A549 (cell line): ENCODE data around the gene NUAK1. TPM values are rescaled to one million over a fixed set of nuclear protein-coding genes. Genes with fewer than 3 reads are reported as not detected.

Experiments used
- ATAC-seq, 2 experiments: fragments of 200-7000 bp in 1 of 2; fragments of >200 bp in 1 of 2; cut with Nextera tagmentation in 1 of 2; cut with Tn5 transposase in 1 of 2; 3 replicates each; pipeline versions ENCODE4 v1.8.0 to v1.9.1; 2018 to 2020; ENCODE audit warnings: mild to moderate bottlenecking in 1 of 2, moderate library complexity in 1 of 2
- CTCF ChIA-PET: fragments of 300-600 bp; sonication (Branson Sonifier 250); formaldehyde crosslinking; extraction: SDS; loops from one replicate; lab custom pipeline; 2021; ENCODE audit warnings: antibody characterized with exemption, inconsistent platforms; lab: Yijun Ruan, JAX
- POLR2A ChIA-PET: fragments of 350-600 bp; formaldehyde crosslinking; extraction: SDS; loops from one replicate; lab custom pipeline; 2021; ENCODE audit warnings: antibody characterized with exemption, inconsistent platforms; lab: Yijun Ruan, JAX
- DNase-seq, 2 experiments: peaks; one replicate each; pipeline versions ENCODE4 v3.0.0 to v3.0.0-alpha.2; 2011 to 2016; ENCODE audit warnings: low read depth in 1 of 2, low spot score in 1 of 2
- FAIRE-seq: peaks from 2 replicates; lab custom pipeline; 2011; peaks lifted over from hg19 to GRCh38; lab: Jason Lieb, UNC
- H3K27ac ChIP-seq, 2 experiments: fragments of >200 bp; sonication (Bioruptor Twin); formaldehyde crosslinking; 3 replicates each; pipeline ENCODE4 v1.5.1; 2016 to 2017
- H3K4me1 ChIP-seq: fragments of >200 bp; sonication (Bioruptor Twin); formaldehyde crosslinking; 3 replicates; pipeline ENCODE4 v1.6.1; 2016
- H3K4me2 ChIP-seq: fragments of >200 bp; sonication (Bioruptor Twin); formaldehyde crosslinking; 3 replicates; pipeline ENCODE4 v1.6.1; 2016
- H3K4me3 ChIP-seq: fragments of >200 bp; sonication (Bioruptor Twin); formaldehyde crosslinking; 3 replicates; pipeline ENCODE4 v1.5.1; 2016
- H3K9me3 ChIP-seq: fragments of >200 bp; sonication (Bioruptor Twin); formaldehyde crosslinking; 3 replicates; pipeline ENCODE4 v1.6.1; 2016
- ATOH8 ChIP-seq: fragments of 250-450 bp; sonication (Bioruptor Pico); IDR thresholded peaks from 2 replicates; pipeline ENCODE4 v1.5.0; 2020; ENCODE audit warnings: low read depth, mild to moderate bottlenecking, moderate library complexity
- CHD2 ChIP-seq: fragments of 150-350 bp; IDR thresholded peaks from 2 replicates; pipeline ENCODE4 v1.6.1; 2014; ENCODE audit warnings: low read length; ENCODE audit not compliant: partially characterized antibody
- CTCF ChIP-seq: fragments of >200 bp; sonication (Bioruptor Twin); formaldehyde crosslinking; IDR thresholded peaks from 3 replicates; pipeline ENCODE4 v1.5.1; 2016
- EHF ChIP-seq: fragments of 250-450 bp; sonication (Bioruptor Pico); IDR thresholded peaks from 2 replicates; pipeline ENCODE4 v1.5.0; 2020; ENCODE audit warnings: mild to moderate bottlenecking
- EHMT2 ChIP-seq: fragments of 200-600 bp; sonication (generic); IDR thresholded peaks from 2 replicates; pipeline ENCODE4 v1.6.1; 2016; ENCODE audit warnings: antibody characterized with exemption, low read depth, mild to moderate bottlenecking, moderate library complexity
- ESRRA ChIP-seq: fragments of 150-350 bp; IDR thresholded peaks from 2 replicates; pipeline ENCODE4 v1.6.1; 2014; ENCODE audit warnings: mild to moderate bottlenecking, low read length, borderline replicate concordance
- FOSL2 ChIP-seq, 2 experiments: fragments of 450-650 bp in 1 of 2; fragments of >200 bp in 1 of 2; sonication (Bioruptor Twin) in 1 of 2; formaldehyde crosslinking; IDR thresholded peaks; 2 replicates each; pipeline versions ENCODE4 v1.5.0 to v1.6.1; 2016 to 2020; ENCODE audit warnings: mild to moderate bottlenecking in 1 of 2, moderate library complexity in 1 of 2
- GATA3 ChIP-seq: IDR thresholded peaks from 2 replicates; pipeline ENCODE4 v1.6.1; 2012; ENCODE audit warnings: borderline replicate concordance
- HEYL ChIP-seq: fragments of 250-450 bp; sonication (Bioruptor Pico); IDR thresholded peaks from 2 replicates; pipeline ENCODE4 v1.8.0; 2021; ENCODE audit warnings: mild to moderate bottlenecking, moderate library complexity
- HMGXB4 ChIP-seq: fragments of 250-450 bp; sonication (Bioruptor Pico); IDR thresholded peaks from 2 replicates; pipeline ENCODE4 v1.5.0; 2021; ENCODE audit warnings: mild to moderate bottlenecking, moderate library complexity, borderline replicate concordance
- HOXB13 ChIP-seq: fragments of 250-450 bp; sonication (Bioruptor Pico); IDR thresholded peaks from 2 replicates; pipeline ENCODE4 v1.5.0; 2020; ENCODE audit warnings: low read depth, mild to moderate bottlenecking, moderate library complexity
- JUN ChIP-seq, 2 experiments: fragments of >200 bp; sonication (Bioruptor Twin); formaldehyde crosslinking; IDR thresholded peaks; 2 replicates in 1 of 2; 3 replicates in 1 of 2; pipeline ENCODE4 v1.6.1; 2016 to 2017
- JUNB ChIP-seq: fragments of >200 bp; sonication (Bioruptor Twin); formaldehyde crosslinking; IDR thresholded peaks from 2 replicates; pipeline ENCODE4 v1.6.1; 2016
- KDM1A ChIP-seq: fragments of 200-600 bp; sonication (generic); IDR thresholded peaks from 2 replicates; pipeline ENCODE4 v1.6.1; 2016; ENCODE audit warnings: low read depth, mild to moderate bottlenecking
- MAFK ChIP-seq: fragments of 450-650 bp; IDR thresholded peaks from 2 replicates; pipeline ENCODE4 v1.6.1; 2014; ENCODE audit not compliant: partially characterized antibody
- MAZ ChIP-seq: fragments of 150-350 bp; IDR thresholded peaks from 2 replicates; pipeline ENCODE4 v1.6.1; 2014; ENCODE audit warnings: antibody characterized with exemption, low read depth, low read length, borderline replicate concordance
- MYC ChIP-seq: IDR thresholded peaks from 2 replicates; pipeline ENCODE4 v1.6.1; 2012; ENCODE audit warnings: mild to moderate bottlenecking, inconsistent platforms, low read length, improper control_type of control experiment, borderline replicate concordance
- NPAS2 ChIP-seq: fragments of 250-450 bp; sonication (Bioruptor Pico); IDR thresholded peaks from 2 replicates; pipeline ENCODE4 v1.8.0; 2022; ENCODE audit warnings: mild to moderate bottlenecking, moderate library complexity, borderline replicate concordance
- PHF8 ChIP-seq: fragments of 200-600 bp; sonication (generic); IDR thresholded peaks from 2 replicates; pipeline ENCODE4 v1.6.1; 2016; ENCODE audit warnings: low read depth, mild to moderate bottlenecking, antibody characterized with exemption, moderate library complexity, borderline replicate concordance
- RAD21 ChIP-seq, 2 experiments: fragments of >200 bp in 1 of 2; sonication (Bioruptor Twin) in 1 of 2; formaldehyde crosslinking in 1 of 2; IDR thresholded peaks in 1 of 2; conservative IDR thresholded peaks in 1 of 2; 2 replicates in 1 of 2; 3 replicates in 1 of 2; pipeline ENCODE4 v1.6.1; 2012 to 2018; ENCODE audit warnings: inconsistent platforms in 1 of 2
- RCOR1 ChIP-seq: fragments of 150-350 bp; IDR thresholded peaks from 2 replicates; pipeline ENCODE4 v1.6.1; 2014; ENCODE audit warnings: antibody characterized with exemption, low read length, low read depth
- RFX5 ChIP-seq: fragments of 450-650 bp; IDR thresholded peaks from 2 replicates; pipeline ENCODE4 v1.7.1; 2014; ENCODE audit warnings: antibody characterized with exemption, mild to moderate bottlenecking, moderate library complexity
- SMC3 ChIP-seq: fragments of >200 bp; sonication (Bioruptor Twin); formaldehyde crosslinking; IDR thresholded peaks from 3 replicates; pipeline ENCODE4 v1.6.1; 2018; ENCODE audit warnings: inconsistent platforms
- USF2 ChIP-seq: fragments of 450-650 bp; IDR thresholded peaks from 2 replicates; pipeline ENCODE4 v1.6.1; 2014; ENCODE audit warnings: antibody characterized with exemption
- ZFP36 ChIP-seq: fragments of 450-650 bp; IDR thresholded peaks from 2 replicates; pipeline ENCODE4 v1.6.1; 2014; ENCODE audit warnings: borderline replicate concordance; ENCODE audit not compliant: partially characterized antibody
- ZNF302 ChIP-seq: fragments of 250-450 bp; sonication (Bioruptor Pico); IDR thresholded peaks from 2 replicates; pipeline ENCODE4 v1.9.0; 2021; ENCODE audit warnings: inconsistent platforms, mild to moderate bottlenecking, moderate library complexity
- ZSCAN20 ChIP-seq: fragments of 250-450 bp; sonication (Bioruptor Pico); IDR thresholded peaks from 2 replicates; pipeline ENCODE4 v1.8.0; 2022; ENCODE audit warnings: mild to moderate bottlenecking, moderate library complexity
- WGBS: methylation state at CpG from one replicate; pipeline ENCODE4 v1.1.6; 2017; ENCODE audit errors: missing lambda C conversion rate; 5-methylcytosine and 5-hydroxymethylcytosine counted together
- polyA plus RNA-seq, 4 experiments: library from polyadenylated mRNA; depleted of rRNA in 3 of 4; stranded (reverse); fragments of >200 nt; fragmentation: RNase III in 1 of 4; extraction: RNeasy Plus Mini Kit Qiagen cat#74134 plus additional on column Dnase treatment in 1 of 4; gene quantifications; 2 replicates in 3 of 4; 3 replicates in 1 of 4; pipeline ENCODE4 v1.2.3, GENCODE V29; 2011 to 2017

Gene NUAK1
- polyA plus RNA-seq, 2 of the 4 experiments (the other 2 are of a cell fraction) = 20.8 to 22.3 TPM

GRCh38 chr12:106152334-106152733 lies 13.6 kb upstream of the NUAK1 start:
- DNase-seq (no peak), ATAC-seq (no peak), FAIRE-seq (no peak)
- CTCF ChIA-PET = interaction anchor here (1.2 to 7.6 kb wide), 5 partner anchors 8 to 733 kb away, joined by 3 to 112 read pairs (median 33); partner anchors contain the start of gene NUAK1
- TF ChIP-seq HMGXB4 (CRISPR knock-in tag) (no peak), HEYL (no peak), GATA3 (no peak), JUN (IDR thresholded peaks at IDR 0.05) (no peak), ZNF302 (no peak), ATOH8 (CRISPR knock-in tag) (no peak), EHMT2 (no peak), RFX5 (no peak)
- Histone ChIP-seq H3K27ac (no peak overlapping the region), H3K4me3 (no peak overlapping the region), H3K9me3 (no peaks in the 10 kb centered on the region), H3K4me2 (no peak overlapping the region), H3K4me1 (no peaks in the 10 kb centered on the region)
- 46% methylated on average over 4 of the region's 4 CpGs for WGBS
- POLR2A ChIA-PET = no interaction called here

GRCh38 chr12:106150555-106150954 lies 11.8 kb upstream of the NUAK1 start:
- no peak for TF ChIP-seq CHD2
- no peak for TF ChIP-seq MAFK
- TF ChIP-seq ZFP36 = no peak
- no peak for TF ChIP-seq KDM1A
- no peak for TF ChIP-seq EHF (CRISPR knock-in tag)
- TF ChIP-seq PHF8 = no peak
- no peak for TF ChIP-seq NPAS2 (CRISPR knock-in tag)
- no peak for TF ChIP-seq HOXB13 (CRISPR knock-in tag)
- TF ChIP-seq MAZ = no peak
- TF ChIP-seq MYC = no peak
- TF ChIP-seq JUNB = no peak
- Histone ChIP-seq H3K4me3 (no peak overlapping the region), H3K9me3 (no peaks in the 10 kb centered on the region), H3K4me2 (no peak overlapping the region), H3K27ac (no peak overlapping the region), H3K4me1 (peaks cover under 1% of the 10 kb centered on the region; the same call in 1 of the 3 replicates)
- ChIA-PET CTCF (interaction anchor here (0.6 to 7.6 kb wide), 11 partner anchors 10 to 1780 kb away, joined by 3 to 112 read pairs (median 4); partner anchors contain the start of gene NUAK1), POLR2A (no interaction called here)
- WGBS = 81% methylated on average over 5 of the region's 5 CpGs
- DNase-seq (no peak), ATAC-seq (no peak), FAIRE-seq (no peak)

- Histone ChIP-seq H3K4me3 (no peak overlapping the region), H3K27ac (no peak overlapping the region), H3K4me2 (no peak overlapping the region), H3K9me3 (no peaks in the 10 kb centered on the region), H3K4me1 (peaks cover 13% of the 10 kb centered on the region; the same call in 1 of the 3 replicates)
- DNase-seq = peak; percentile 45 to 58
- ATAC-seq = peak; percentile 81 to 87; a peak in 4 of 6 replicates
- 41% methylated on average over 10 of the region's 10 CpGs for WGBS
- ChIA-PET CTCF (interaction anchor here (0.6 to 7.6 kb wide), 39 partner anchors 11 to 1944 kb away, joined by 3 to 112 read pairs (median 4); partner anchors contain the start of gene NUAK1), POLR2A (interaction anchor here (2.2 kb wide), 1 partner anchor 10 kb away, joined by 11 read pairs; the partner anchor contains the start of gene NUAK1)
- no peak for FAIRE-seq
- TF ChIP-seq JUN (IDR thresholded peaks at IDR 0.05) (no peak), ESRRA (no peak), ZSCAN20 (CRISPR knock-in tag) (no peak), USF2 (no peak), RAD21 (conservative IDR thresholded peaks at IDR 0.05 in 1 of 2, IDR thresholded peaks at IDR 0.05 in 1 of 2) (peak; percentile 75 to 77), RCOR1 (no peak), FOSL2 (IDR thresholded peaks at IDR 0.05) (no peak), FOSL2 (CRISPR knock-in tag; IDR thresholded peaks at IDR 0.05) (no peak), KDM1A (no peak), SMC3 (peak; percentile 79), CTCF (peak; percentile 83)
Measured at GRCh38 chr12:106149096-106149784, 10.5 kb upstream of the NUAK1 start.
